ENCODE data around the gene SLC10A6.

DNA sequence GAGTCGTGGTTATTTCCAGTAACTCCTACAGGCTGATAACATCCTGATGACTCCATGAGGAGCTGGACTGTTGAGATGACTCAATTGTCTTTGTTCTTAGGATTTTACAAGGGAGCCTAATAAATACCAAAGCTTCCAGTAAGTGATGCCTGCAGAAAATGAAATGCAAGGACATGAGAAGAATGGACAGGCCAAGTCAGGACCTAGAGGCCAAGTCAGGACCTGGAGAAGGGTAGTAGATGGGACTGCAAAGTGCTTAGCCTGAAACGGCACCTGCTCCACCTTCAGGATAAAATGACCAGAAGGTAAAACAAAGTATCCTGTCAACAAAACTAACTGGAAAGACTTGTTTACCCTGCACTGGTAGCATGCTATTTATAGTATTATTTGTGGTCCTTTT, 6.4 kb upstream of the SLC10A6 start:
- TF ChIP-seq, protein P1, sequence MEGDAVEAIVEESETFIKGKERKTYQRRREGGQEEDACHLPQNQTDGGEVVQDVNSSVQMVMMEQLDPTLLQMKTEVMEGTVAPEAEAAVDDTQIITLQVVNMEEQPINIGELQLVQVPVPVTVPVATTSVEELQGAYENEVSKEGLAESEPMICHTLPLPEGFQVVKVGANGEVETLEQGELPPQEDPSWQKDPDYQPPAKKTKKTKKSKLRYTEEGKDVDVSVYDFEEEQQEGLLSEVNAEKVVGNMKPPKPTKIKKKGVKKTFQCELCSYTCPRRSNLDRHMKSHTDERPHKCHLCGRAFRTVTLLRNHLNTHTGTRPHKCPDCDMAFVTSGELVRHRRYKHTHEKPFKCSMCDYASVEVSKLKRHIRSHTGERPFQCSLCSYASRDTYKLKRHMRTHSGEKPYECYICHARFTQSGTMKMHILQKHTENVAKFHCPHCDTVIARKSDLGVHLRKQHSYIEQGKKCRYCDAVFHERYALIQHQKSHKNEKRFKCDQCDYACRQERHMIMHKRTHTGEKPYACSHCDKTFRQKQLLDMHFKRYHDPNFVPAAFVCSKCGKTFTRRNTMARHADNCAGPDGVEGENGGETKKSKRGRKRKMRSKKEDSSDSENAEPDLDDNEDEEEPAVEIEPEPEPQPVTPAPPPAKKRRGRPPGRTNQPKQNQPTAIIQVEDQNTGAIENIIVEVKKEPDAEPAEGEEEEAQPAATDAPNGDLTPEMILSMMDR (IDR thresholded peaks at IDR 0.05; ENCODE audit: low read length) = no peak
- TF ChIP-seq EZH2 (optimal IDR thresholded peaks at IDR 0.05; ENCODE audit: low read depth, low read length) = no peak
